Esophagus muscularis mucosa (tissue), 4 donors: ENCODE data around the gene IGFBP4.

Experiments
- CTCF ChIP-seq, 3 experiments: fragments of 200-600 bp in 2 of 3; fragments of 450-650 bp in 1 of 3; sonication (generic) in 2 of 3; IDR thresholded peaks; one replicate each; pipeline ENCODE4 v1.5.1; 2017 to 2019; ENCODE audit warnings: antibody characterized with exemption in 3 of 3, mild to moderate bottlenecking in 2 of 3, moderate library complexity in 1 of 3
- EP300 ChIP-seq: sonication (generic); formaldehyde crosslinking; IDR thresholded peaks from one replicate; pipeline ENCODE4 v1.6.1; 2017; ENCODE audit warnings: antibody characterized with exemption
- POLR2A ChIP-seq: fragments of 450-650 bp; IDR thresholded peaks from one replicate; pipeline ENCODE4 v1.6.1; 2017; ENCODE audit warnings: antibody characterized with exemption, moderate library complexity, mild to moderate bottlenecking, low read depth
- POLR2AphosphoS5 ChIP-seq, 2 donors: sonication (generic); formaldehyde crosslinking; IDR thresholded peaks; one replicate each; pipeline ENCODE4 v1.6.1; 2017; ENCODE audit warnings: antibody characterized with exemption in 2 of 2

GRCh38 chr17:40501499-40501911, 58.3 kb downstream of the IGFBP4 start, which contains the start of gene TNS4:
- no peak for TF ChIP-seq CTCF (IDR thresholded peaks at IDR 0.05)
- no peak for TF ChIP-seq POLR2AphosphoS5 (IDR thresholded peaks at IDR 0.05)
- TF ChIP-seq POLR2A: no peak
- no peak for TF ChIP-seq EP300
